WTC11 (cell line): ENCODE data around the gene SAG. TPM values are rescaled to one million over a fixed set of nuclear protein-coding genes. Genes with fewer than 3 reads are reported as not detected.

Source experiments
- ATAC-seq: fragments of 200-7000 bp; cut with Tn5 transposase; 2 replicates; pipeline ENCODE4 v1.10.0; 2021; ENCODE audit warnings: mild to moderate bottlenecking, moderate library complexity
- CTCF ChIA-PET: fragments of 300-600 bp; sonication (Branson Sonifier 250); formaldehyde crosslinking; loops from one replicate; lab custom pipeline; 2021; ENCODE audit warnings: antibody characterized with exemption; lab: Charles Lee
- POLR2A ChIA-PET: fragments of 350-600 bp; sonication (Branson Sonifier 250); formaldehyde crosslinking; loops from one replicate; lab custom pipeline; 2021; ENCODE audit warnings: antibody characterized with exemption; lab: Charles Lee
- DNase-seq: peaks from one replicate; pipeline ENCODE4 v3.0.0; 2021; ENCODE audit warnings: low spot score
- H3K27ac Mint-ChIP-seq: 2 replicates; pipeline ENCODE4 v1.8.0; 2021; ENCODE audit warnings: mixed read lengths
- H3K27me3 Mint-ChIP-seq: 2 replicates; pipeline ENCODE4 v1.8.0; 2021; ENCODE audit warnings: low read depth, mild to moderate bottlenecking, moderate library complexity, mixed read lengths
- H3K36me3 Mint-ChIP-seq: 2 replicates; pipeline ENCODE4 v1.8.0; 2021; ENCODE audit warnings: mixed read lengths
- H3K4me1 Mint-ChIP-seq: 2 replicates; pipeline ENCODE4 v1.8.0; 2022; ENCODE audit warnings: mixed read lengths
- H3K4me3 Mint-ChIP-seq: 2 replicates; pipeline ENCODE4 v1.8.0; 2021; ENCODE audit warnings: mild to moderate bottlenecking, moderate library complexity, mixed read lengths
- H3K9me3 Mint-ChIP-seq: 2 replicates; pipeline ENCODE4 v1.8.0; 2021; ENCODE audit warnings: mixed read lengths
- CBFB ChIP-seq: sonication (generic); formaldehyde crosslinking; IDR thresholded peaks from 2 replicates; pipeline ENCODE4 v1.8.1; 2022; ENCODE audit warnings: mild to moderate bottlenecking, low read depth, missing genetic modification reagents
- CDX4 ChIP-seq: fragments of 250-450 bp; sonication (Bioruptor Pico); IDR thresholded peaks from 2 replicates; pipeline ENCODE4 v1.9.0; 2021; ENCODE audit warnings: moderate library complexity, mild to moderate bottlenecking, inconsistent platforms, borderline replicate concordance
- CTCF ChIP-seq: fragments of 200-600 bp; IDR thresholded peaks from 2 replicates; pipeline ENCODE4 v1.8.0; 2022; ENCODE audit warnings: antibody characterized with exemption
- E2F1 ChIP-seq: sonication (generic); formaldehyde crosslinking; IDR thresholded peaks from 2 replicates; pipeline ENCODE4 v1.8.0; 2022; ENCODE audit warnings: mild to moderate bottlenecking, missing genetic modification reagents
- E2F5 ChIP-seq: sonication (generic); formaldehyde crosslinking; IDR thresholded peaks from 2 replicates; pipeline ENCODE4 v1.8.1; 2022; ENCODE audit warnings: mild to moderate bottlenecking, moderate library complexity, missing genetic modification reagents
- ELF4 ChIP-seq: sonication (generic); formaldehyde crosslinking; IDR thresholded peaks from 2 replicates; pipeline ENCODE4 v1.8.1; 2022; ENCODE audit warnings: low read depth, mild to moderate bottlenecking, moderate library complexity, missing genetic modification reagents
- EMX1 ChIP-seq: fragments of 250-450 bp; sonication (Bioruptor Pico); IDR thresholded peaks from 2 replicates; pipeline ENCODE4 v1.8.0; 2021; ENCODE audit warnings: mild to moderate bottlenecking
- FOXK1 ChIP-seq: sonication (generic); formaldehyde crosslinking; IDR thresholded peaks from 2 replicates; pipeline ENCODE4 v1.8.0; 2022; ENCODE audit warnings: mild to moderate bottlenecking, moderate library complexity, missing genetic modification reagents
- IRF1 ChIP-seq: sonication (generic); formaldehyde crosslinking; IDR thresholded peaks from 2 replicates; pipeline ENCODE4 v1.8.0; 2023; ENCODE audit warnings: missing genetic modification reagents
- MAX ChIP-seq: sonication (generic); formaldehyde crosslinking; IDR thresholded peaks from 2 replicates; pipeline ENCODE4 v1.8.0; 2022; ENCODE audit warnings: mild to moderate bottlenecking, missing genetic modification reagents
- MXD4 ChIP-seq: fragments of 250-450 bp; sonication (Bioruptor Pico); IDR thresholded peaks from 2 replicates; pipeline ENCODE4 v1.8.0; 2021; ENCODE audit warnings: mild to moderate bottlenecking, moderate library complexity, borderline replicate concordance
- MYBL2 ChIP-seq: sonication (generic); formaldehyde crosslinking; IDR thresholded peaks from 2 replicates; pipeline ENCODE4 v1.8.1; 2023; ENCODE audit warnings: mild to moderate bottlenecking, moderate library complexity, missing genetic modification reagents
- PRRX2 ChIP-seq: fragments of 250-450 bp; sonication (Bioruptor Pico); IDR thresholded peaks from 2 replicates; pipeline ENCODE4 v1.8.0; 2021; ENCODE audit warnings: mild to moderate bottlenecking
- TCF7 ChIP-seq: sonication (generic); formaldehyde crosslinking; IDR thresholded peaks from 2 replicates; pipeline ENCODE4 v1.8.0; 2022; ENCODE audit warnings: mild to moderate bottlenecking, low read depth, missing genetic modification reagents, moderate library complexity
- ZNF138 ChIP-seq: sonication (generic); formaldehyde crosslinking; conservative IDR thresholded peaks from 2 replicates; pipeline ENCODE4 v1.8.1; 2022; ENCODE audit warnings: mild to moderate bottlenecking, moderate library complexity, missing genetic modification reagents
- ZNF219 ChIP-seq: sonication (generic); formaldehyde crosslinking; IDR thresholded peaks from 2 replicates; pipeline ENCODE4 v1.8.0; 2023; ENCODE audit warnings: missing genetic modification reagents, mild to moderate bottlenecking, borderline replicate concordance
- ZNF532 ChIP-seq: fragments of 250-450 bp; sonication (Bioruptor Pico); IDR thresholded peaks from 2 replicates; pipeline ENCODE4 v1.9.0; 2021; ENCODE audit warnings: mild to moderate bottlenecking, borderline replicate concordance
- ZSCAN18 ChIP-seq: fragments of 250-450 bp; sonication (Bioruptor Pico); IDR thresholded peaks from 2 replicates; pipeline ENCODE4 v2.1.2; 2022; ENCODE audit warnings: mild to moderate bottlenecking, moderate library complexity
- total RNA-seq: library from RNA; stranded (reverse); gene quantifications from 3 replicates; pipeline ENCODE4 v1.2.3, GENCODE V29; 2021

SAG gene
- total RNA-seq, 1 experiment from 2014 or later = not detected

GRCh38 chr2:233332125-233332524 is 24.5 kb downstream of the SAG start:
- Mint-ChIP-seq H3K4me3 (no peak overlapping the region), H3K9me3 (no peaks in the 10 kb centered on the region), H3K36me3 (no peaks in the 10 kb centered on the region), H3K27me3 (peaks cover 58% of the 10 kb centered on the region), H3K4me1 (peaks cover 13% of the 10 kb centered on the region), H3K27ac (no peak overlapping the region)
- TF ChIP-seq MYBL2 (CRISPR knock-in tag) = no peak
- no peak for TF ChIP-seq CTCF
- no peak for TF ChIP-seq ELF4 (CRISPR knock-in tag)
- TF ChIP-seq CDX4 = no peak
- TF ChIP-seq ZSCAN18 = no peak
- no peak for TF ChIP-seq IRF1
- TF ChIP-seq E2F1 = no peak
- TF ChIP-seq TCF7 = no peak
- TF ChIP-seq ZNF138 = no peak
- TF ChIP-seq FOXK1 (CRISPR knock-in tag) = no peak
- TF ChIP-seq ZNF219 (CRISPR knock-in tag) = no peak
- no peak for TF ChIP-seq EMX1 (CRISPR knock-in tag)
- no peak for TF ChIP-seq PRRX2 (CRISPR knock-in tag)
- TF ChIP-seq MXD4 (CRISPR knock-in tag) = no peak
- TF ChIP-seq MAX (CRISPR knock-in tag) = no peak
- TF ChIP-seq CBFB (CRISPR knock-in tag) = no peak
- TF ChIP-seq E2F5 = no peak
- no peak for TF ChIP-seq ZNF532 (CRISPR knock-in tag)
- POLR2A ChIA-PET = no interaction called here
- ATAC-seq (no peak), DNase-seq (no peak)
- CTCF ChIA-PET = interaction anchor here (2.0 kb wide), 1 partner anchor 117 kb away, joined by 5 read pairs; no protein-coding TSS in a partner anchor
